MCF 10A (cell line): ENCODE data around the gene LAMA3. TPM values are rescaled to one million over a fixed set of nuclear protein-coding genes. Genes with fewer than 3 reads are reported as not detected.

Source experiments
- BruUV-seq: library from RNA; stranded (reverse); fragments of 400-500 nt; replicated peaks from 2 replicates; lab custom pipeline; 2021; lab: Mats Ljungman, UMichigan
- CTCF ChIA-PET: fragments of 300-600 bp; sonication (Branson Sonifier 250); formaldehyde crosslinking; extraction: SDS; loops from one replicate; lab custom pipeline; 2021; ENCODE audit warnings: antibody characterized with exemption, inconsistent platforms; lab: Yijun Ruan, JAX
- POLR2A ChIA-PET: fragments of 300-600, 350-650 bp; sonication (Branson Sonifier 250); formaldehyde crosslinking; extraction: SDS; loops from one replicate; lab custom pipeline; 2020; ENCODE audit warnings: antibody characterized with exemption, inconsistent platforms; lab: Yijun Ruan, JAX
- DNase-seq: peaks from one replicate; pipeline ENCODE4 v3.0.0-alpha.2; 2018; ENCODE audit not compliant: unreplicated experiment
- H3K27ac Mint-ChIP-seq: one replicate; pipeline ENCODE4 v1.8.0; 2022; ENCODE audit warnings: mild to moderate bottlenecking, low read depth, mixed read lengths; ENCODE audit not compliant: unreplicated experiment
- H3K27me3 Mint-ChIP-seq: one replicate; pipeline ENCODE4 v1.8.0; 2022; ENCODE audit warnings: mixed read lengths; ENCODE audit not compliant: insufficient read depth, unreplicated experiment
- H3K36me3 Mint-ChIP-seq: one replicate; pipeline ENCODE4 v1.8.0; 2022; ENCODE audit warnings: mild to moderate bottlenecking, moderate library complexity, mixed read lengths; ENCODE audit not compliant: insufficient read depth, unreplicated experiment
- H3K4me1 Mint-ChIP-seq: one replicate; pipeline ENCODE4 v1.8.0; 2022; ENCODE audit warnings: mixed read lengths; ENCODE audit not compliant: insufficient read depth, unreplicated experiment
- H3K4me3 Mint-ChIP-seq: one replicate; pipeline ENCODE4 v1.8.0; 2022; ENCODE audit warnings: mild to moderate bottlenecking, moderate library complexity, mixed read lengths; ENCODE audit not compliant: unreplicated experiment
- H3K9me3 Mint-ChIP-seq: one replicate; pipeline ENCODE4 v1.8.0; 2022; ENCODE audit warnings: mixed read lengths; ENCODE audit not compliant: unreplicated experiment
- CTCF ChIP-seq: fragments of 200-600 bp; IDR thresholded peaks from one replicate; pipeline ENCODE4 v1.8.0; 2022; ENCODE audit warnings: antibody characterized with exemption, mild to moderate bottlenecking; ENCODE audit not compliant: unreplicated experiment
- intact Hi-C: fragments of 100-400 bp; cut with micrococcal nuclease; formaldehyde crosslinking; loops from 2 replicates; pipeline ENCODE4 v1.14.1; 2022
- total RNA-seq: library from RNA; stranded (reverse); gene quantifications from 2 replicates; pipeline ENCODE4 v1.2.3, GENCODE V29; 2022

The LAMA3 gene
- total RNA-seq, 1 experiment from 2014 or later, result 371 TPM

GRCh38 chr18:23968638-23969604 lies 279.7 kb downstream of the LAMA3 start:
- intact Hi-C loops, result no loop called here
- no peak for TF ChIP-seq CTCF
- CTCF ChIA-PET, result interaction anchor here (1.1 to 1.9 kb wide), 2 partner anchors 9 to 107 kb away, joined by 3 to 5 read pairs; no protein-coding TSS in a partner anchor

GRCh38 chr18:23969664-23970063 lies 280.4 kb downstream of the LAMA3 start:
- peaks cover 18% of the 10 kb centered on the region for H3K4me1 Mint-ChIP-seq
- no peak overlapping the region for H3K4me3 Mint-ChIP-seq
- ChIA-PET CTCF (no interaction called here), POLR2A (interaction anchor here (0.9 kb wide), 1 partner anchor 10 kb away, joined by 5 read pairs; no protein-coding TSS in a partner anchor)
- no peaks in the 10 kb centered on the region for H3K27me3 Mint-ChIP-seq
- intact Hi-C loops, result no loop called here
- no TSS peak for BruUV-seq
- H3K9me3 Mint-ChIP-seq, result no peaks in the 10 kb centered on the region
- H3K36me3 Mint-ChIP-seq, result no peaks in the 10 kb centered on the region
- TF ChIP-seq CTCF, result no peak
- no peak overlapping the region for H3K27ac Mint-ChIP-seq
- DNase-seq, result no peak

More at GRCh38 chr18:23968638-23969604, 279.7 kb downstream of the LAMA3 start:
- Mint-ChIP-seq H3K4me3 (no peak overlapping the region), H3K4me1 (peaks cover 24% of the 10 kb centered on the region), H3K27me3 (no peaks in the 10 kb centered on the region), H3K9me3 (no peaks in the 10 kb centered on the region), H3K36me3 (no peaks in the 10 kb centered on the region), H3K27ac (no peak overlapping the region)
- no TSS peak for BruUV-seq
- POLR2A ChIA-PET, result interaction anchor here (0.7 to 1.3 kb wide), 4 partner anchors 10 to 23 kb away, joined by 3 to 7 read pairs (median 4); no protein-coding TSS in a partner anchor
- no peak for DNase-seq

- no TSS peak for BruUV-seq
- DNase-seq, result no peak
- Mint-ChIP-seq H3K27ac (no peak overlapping the region), H3K36me3 (no peaks in the 10 kb centered on the region), H3K9me3 (no peaks in the 10 kb centered on the region), H3K4me3 (no peak overlapping the region), H3K4me1 (peaks cover 10% of the 10 kb centered on the region), H3K27me3 (no peaks in the 10 kb centered on the region)
- ChIA-PET POLR2A (interaction anchor here (0.8 kb wide), 1 partner anchor 168 kb away, joined by 3 read pairs; the partner anchor contains the start of gene CABYR), CTCF (interaction anchor here (0.7 to 1.1 kb wide), 2 partner anchors 12 to 52 kb away, joined by 3 read pairs; no protein-coding TSS in a partner anchor)
- intact Hi-C loops, result no loop called here
- TF ChIP-seq CTCF, result no peak
Measured at GRCh38 chr18:23970161-23971096, 281.2 kb downstream of the LAMA3 start.
